ENCODE measurements around the gene OLFM2.

DNA sequence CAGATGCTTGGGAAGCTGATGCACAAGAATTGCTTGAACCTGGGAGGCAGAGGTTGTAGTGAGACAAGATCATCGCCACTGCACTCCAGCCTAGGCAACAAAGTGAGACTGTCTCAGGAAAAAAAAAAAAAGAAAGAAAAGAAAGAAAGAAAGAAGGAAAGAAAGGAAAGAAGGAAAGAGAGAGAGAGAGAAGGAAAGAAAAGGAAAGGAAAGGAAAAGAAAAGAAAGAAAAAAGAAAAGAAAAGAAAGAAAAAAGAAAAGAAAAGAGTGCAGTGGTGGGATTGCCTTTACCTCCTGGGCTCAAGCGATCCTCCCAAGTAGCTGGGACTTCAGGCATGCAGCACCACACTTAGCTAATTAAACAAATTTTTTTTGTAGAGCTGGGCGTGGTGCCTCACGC lies 12.9 kb downstream of the OLFM2 start:
- TF ChIP-seq, protein P1, sequence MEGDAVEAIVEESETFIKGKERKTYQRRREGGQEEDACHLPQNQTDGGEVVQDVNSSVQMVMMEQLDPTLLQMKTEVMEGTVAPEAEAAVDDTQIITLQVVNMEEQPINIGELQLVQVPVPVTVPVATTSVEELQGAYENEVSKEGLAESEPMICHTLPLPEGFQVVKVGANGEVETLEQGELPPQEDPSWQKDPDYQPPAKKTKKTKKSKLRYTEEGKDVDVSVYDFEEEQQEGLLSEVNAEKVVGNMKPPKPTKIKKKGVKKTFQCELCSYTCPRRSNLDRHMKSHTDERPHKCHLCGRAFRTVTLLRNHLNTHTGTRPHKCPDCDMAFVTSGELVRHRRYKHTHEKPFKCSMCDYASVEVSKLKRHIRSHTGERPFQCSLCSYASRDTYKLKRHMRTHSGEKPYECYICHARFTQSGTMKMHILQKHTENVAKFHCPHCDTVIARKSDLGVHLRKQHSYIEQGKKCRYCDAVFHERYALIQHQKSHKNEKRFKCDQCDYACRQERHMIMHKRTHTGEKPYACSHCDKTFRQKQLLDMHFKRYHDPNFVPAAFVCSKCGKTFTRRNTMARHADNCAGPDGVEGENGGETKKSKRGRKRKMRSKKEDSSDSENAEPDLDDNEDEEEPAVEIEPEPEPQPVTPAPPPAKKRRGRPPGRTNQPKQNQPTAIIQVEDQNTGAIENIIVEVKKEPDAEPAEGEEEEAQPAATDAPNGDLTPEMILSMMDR (IDR thresholded peaks at IDR 0.05): no peak
- TF ChIP-seq RARB (CRISPR knock-in tag; IDR thresholded peaks at IDR 0.05): no peak
- TF ChIP-seq PHF8 (IDR thresholded peaks at IDR 0.05; ENCODE audit: borderline replicate concordance, low read depth): no peak
